Heart left ventricle (tissue), 13 donors: ENCODE results near the gene HMGA1.

Source experiments
- POLR2A ChIP-seq, 2 donors: fragments of 450-650 bp; IDR thresholded peaks; one replicate each; pipeline ENCODE4 v1.6.1; 2017; ENCODE audit warnings: antibody characterized with exemption in 2 of 2, mild to moderate bottlenecking in 2 of 2, moderate library complexity in 2 of 2
- TF ChIP-seq, protein P1 (sequence below), 12 donors: fragments of 200-600 bp; sonication (generic) in 4 of 12; IDR thresholded peaks; one replicate each; pipeline versions ENCODE4 v1.5.0 to v1.8.0; 2018 to 2022; ENCODE audit warnings: antibody characterized with exemption in 12 of 12, mild to moderate bottlenecking in 5 of 12
- donor health status: ischemic (EF 13 %, LVEDD 7.1; RV severe dilation, severe dysfunction).
- donor health status: DM: no; HTN: yes; CAD: no.
- donor health status: DM: no; HTN: no; CAD: no.
- donor health status: ischemic (EF 25% LVEDD 6.9; RV normal size, moderate dysfunction).
- donor health status: ischemic (EF 25% LVEDD 5.7; RV mildly dilated, moderate dysfunction).
- donor health status: ischemic (EF 35%, LVEDD 5.7; RV mildly dilated, moderate dysfunction).
- donor health status: nonischemic (EF 11% LVEDD 7.7; RV severe dilation, severe dysfunction).
- donor health status: DM: yes; HTN: yes; CAD: no.
- donor health status: PGD.
- donor health status: ischemic (EF 29% LVEDD 5.4; RV normal size, mild dysfunction).
- donor health status: nonischemic (EF 23%, LVEDD 6.1; RV moderate dilation, normal function).

DNA sequence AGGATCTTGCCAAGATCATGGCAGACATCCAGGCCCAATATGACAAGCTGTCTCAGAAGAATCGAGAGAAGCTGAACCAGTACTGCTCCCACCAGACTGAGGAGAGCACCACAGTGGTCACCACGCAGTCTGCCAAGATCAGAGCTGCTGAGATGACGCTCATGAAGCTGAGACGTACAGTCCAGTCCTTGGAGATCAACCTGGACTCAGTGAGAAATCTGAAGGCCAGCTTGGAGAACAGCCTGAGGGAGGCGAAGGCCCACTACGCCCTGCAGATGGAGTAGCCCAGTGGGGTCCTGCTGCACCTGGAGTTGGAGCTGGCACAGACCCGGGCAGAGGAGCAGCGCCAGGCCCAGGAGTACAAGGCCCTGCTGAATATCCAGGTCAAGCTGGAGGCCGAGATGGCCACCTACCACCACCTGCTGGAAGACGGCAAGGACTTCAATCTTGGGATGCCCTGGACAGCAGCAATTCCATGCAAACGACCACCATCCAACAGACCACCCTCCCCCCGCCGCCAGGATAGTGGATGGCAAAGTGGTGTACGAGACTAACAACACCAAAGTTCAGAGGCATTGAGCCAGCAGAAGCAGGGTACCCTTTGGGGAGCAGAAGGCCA lies 46.1 kb upstream of the HMGA1 start:
- TF ChIP-seq, protein P1, sequence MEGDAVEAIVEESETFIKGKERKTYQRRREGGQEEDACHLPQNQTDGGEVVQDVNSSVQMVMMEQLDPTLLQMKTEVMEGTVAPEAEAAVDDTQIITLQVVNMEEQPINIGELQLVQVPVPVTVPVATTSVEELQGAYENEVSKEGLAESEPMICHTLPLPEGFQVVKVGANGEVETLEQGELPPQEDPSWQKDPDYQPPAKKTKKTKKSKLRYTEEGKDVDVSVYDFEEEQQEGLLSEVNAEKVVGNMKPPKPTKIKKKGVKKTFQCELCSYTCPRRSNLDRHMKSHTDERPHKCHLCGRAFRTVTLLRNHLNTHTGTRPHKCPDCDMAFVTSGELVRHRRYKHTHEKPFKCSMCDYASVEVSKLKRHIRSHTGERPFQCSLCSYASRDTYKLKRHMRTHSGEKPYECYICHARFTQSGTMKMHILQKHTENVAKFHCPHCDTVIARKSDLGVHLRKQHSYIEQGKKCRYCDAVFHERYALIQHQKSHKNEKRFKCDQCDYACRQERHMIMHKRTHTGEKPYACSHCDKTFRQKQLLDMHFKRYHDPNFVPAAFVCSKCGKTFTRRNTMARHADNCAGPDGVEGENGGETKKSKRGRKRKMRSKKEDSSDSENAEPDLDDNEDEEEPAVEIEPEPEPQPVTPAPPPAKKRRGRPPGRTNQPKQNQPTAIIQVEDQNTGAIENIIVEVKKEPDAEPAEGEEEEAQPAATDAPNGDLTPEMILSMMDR (IDR thresholded peaks at IDR 0.05): no peak
- TF ChIP-seq POLR2A (IDR thresholded peaks at IDR 0.05): no peak
